Panc1 (cell line): ENCODE measurements around the gene COMMD1. TPM values are rescaled to one million over a fixed set of nuclear protein-coding genes. Genes with fewer than 3 reads are reported as not detected.

Experiments
- ATAC-seq: fragments of 200-7000 bp; cut with Tn5 transposase; 2 replicates; pipeline ENCODE4 v1.9.1; 2020; ENCODE audit warnings: mild to moderate bottlenecking, moderate library complexity
- BruUV-seq: library from RNA; stranded (reverse); fragments of 400-500 nt; replicated peaks from 2 replicates; lab custom pipeline; 2021; lab: Mats Ljungman, UMichigan
- CTCF ChIA-PET: fragments of 300-600 bp; sonication (Branson Sonifier 250); formaldehyde crosslinking; loops from one replicate; lab custom pipeline; 2022; ENCODE audit warnings: antibody characterized with exemption; lab: Charles Lee
- POLR2A ChIA-PET: fragments of 300-600 bp; sonication (Branson Sonifier 250); formaldehyde crosslinking; loops from one replicate; lab custom pipeline; 2022; ENCODE audit warnings: antibody characterized with exemption; lab: Charles Lee
- DNase-seq: peaks from one replicate; pipeline ENCODE4 v3.0.0-alpha.2; 2010; ENCODE audit warnings: low read depth, low spot score
- H3K27ac ChIP-seq: 2 replicates; pipeline ENCODE4 v1.5.1; 2011; ENCODE audit warnings: mild to moderate bottlenecking, low read length, inconsistent platforms
- H3K27me3 ChIP-seq: fragments of 200-500 bp; sonication (Bioruptor generic); 2 replicates; pipeline ENCODE4 v1.6.0; 2014; ENCODE audit warnings: low read length, inconsistent platforms; ENCODE audit not compliant: control insufficient read depth, insufficient read depth
- H3K36me3 ChIP-seq: fragments of 200-500 bp; sonication (Bioruptor generic); 2 replicates; pipeline ENCODE4 v1.5.1; 2014; ENCODE audit warnings: inconsistent platforms, mild to moderate bottlenecking, low read length, moderate library complexity; ENCODE audit not compliant: control insufficient read depth, insufficient read depth
- H3K4me1 ChIP-seq: 2 replicates; pipeline ENCODE4 v1.5.1; 2011; ENCODE audit warnings: inconsistent platforms, mild to moderate bottlenecking, low read length, moderate library complexity; ENCODE audit not compliant: control insufficient read depth, insufficient read depth
- H3K4me3 ChIP-seq, 2 experiments: 2 replicates each; pipeline ENCODE4 v1.5.1; 2011 to 2012; ENCODE audit warnings: low read depth in 2 of 2, low read length in 2 of 2, mild to moderate bottlenecking in 2 of 2, inconsistent platforms in 1 of 2, moderate library complexity in 1 of 2
- H3K9me3 ChIP-seq: fragments of 200-500 bp; sonication (Bioruptor generic); 2 replicates; pipeline ENCODE4 v1.5.1; 2014; ENCODE audit warnings: low read depth, mild to moderate bottlenecking, inconsistent platforms, low read length, moderate library complexity; ENCODE audit not compliant: control insufficient read depth, insufficient read depth
- POLR2AphosphoS5 ChIP-seq: IDR thresholded peaks from 2 replicates; pipeline ENCODE4 v1.6.1; 2012; ENCODE audit warnings: mild to moderate bottlenecking, low read depth, low read length, moderate library complexity
- SIN3A ChIP-seq: IDR thresholded peaks from 2 replicates; pipeline ENCODE4 v1.6.1; 2012; ENCODE audit warnings: low read depth, mild to moderate bottlenecking, low read length, moderate library complexity, borderline replicate concordance; ENCODE audit not compliant: insufficient read depth
- TCF7L2 ChIP-seq: IDR thresholded peaks from 2 replicates; pipeline ENCODE4 v1.6.1; 2011; ENCODE audit warnings: mild to moderate bottlenecking, low read depth, low read length, inconsistent platforms
- in situ Hi-C: cut with HindIII; loops from 2 replicates; pipeline ENCODE4 v1.10.0; 2016; ENCODE audit warnings: low sequenced_read_pairs, low pct_unique_long_range_greater_than_20kb
- intact Hi-C: fragments of 100-400 bp; cut with micrococcal nuclease; formaldehyde crosslinking; loops from one replicate; pipeline ENCODE4 v1.10.0; 2022; ENCODE audit not compliant: unreplicated experiment
- total RNA-seq: library from RNA; stranded (reverse); gene quantifications from one replicate; pipeline ENCODE4 v1.2.1, GENCODE V29; 2021; ENCODE audit not compliant: unreplicated experiment
- TF ChIP-seq, protein P1 (sequence below), 2 experiments: IDR thresholded peaks; 2 replicates each; pipeline ENCODE4 v1.6.1; 2011 to 2012; ENCODE audit warnings: low read depth in 2 of 2, control low read depth in 1 of 2, low read length in 1 of 2, mild to moderate bottlenecking in 1 of 2, moderate library complexity in 1 of 2; ENCODE audit not compliant: insufficient read depth in 1 of 2
- TF ChIP-seq, protein P2 (sequence below): fragments of 450-650 bp; IDR thresholded peaks from 2 replicates; pipeline ENCODE4 v1.5.1; 2017; ENCODE audit warnings: mild to moderate bottlenecking

Gene COMMD1
- total RNA-seq, 1 experiment from 2014 or later, result 40.3 TPM

DNA sequence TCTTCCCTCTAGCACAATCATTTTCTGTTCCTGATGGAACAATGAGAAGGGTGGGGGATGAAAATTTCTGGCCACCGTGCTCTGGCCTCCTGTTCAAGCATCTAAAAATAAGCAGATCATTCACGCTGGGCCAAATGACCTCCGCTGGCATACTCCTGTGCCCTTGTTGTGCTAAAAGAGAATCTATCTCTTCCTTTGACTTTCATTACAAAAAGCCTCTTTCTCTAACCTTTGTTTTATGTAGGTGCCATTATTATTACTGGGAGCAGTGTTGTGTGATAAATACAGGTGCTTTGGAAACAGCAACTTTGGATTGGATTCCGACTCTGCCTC lies 245.8 kb downstream of the COMMD1 start:
- intact Hi-C loops (no loop called here), in situ Hi-C loops (no loop called here)
- TF ChIP-seq, protein P1, sequence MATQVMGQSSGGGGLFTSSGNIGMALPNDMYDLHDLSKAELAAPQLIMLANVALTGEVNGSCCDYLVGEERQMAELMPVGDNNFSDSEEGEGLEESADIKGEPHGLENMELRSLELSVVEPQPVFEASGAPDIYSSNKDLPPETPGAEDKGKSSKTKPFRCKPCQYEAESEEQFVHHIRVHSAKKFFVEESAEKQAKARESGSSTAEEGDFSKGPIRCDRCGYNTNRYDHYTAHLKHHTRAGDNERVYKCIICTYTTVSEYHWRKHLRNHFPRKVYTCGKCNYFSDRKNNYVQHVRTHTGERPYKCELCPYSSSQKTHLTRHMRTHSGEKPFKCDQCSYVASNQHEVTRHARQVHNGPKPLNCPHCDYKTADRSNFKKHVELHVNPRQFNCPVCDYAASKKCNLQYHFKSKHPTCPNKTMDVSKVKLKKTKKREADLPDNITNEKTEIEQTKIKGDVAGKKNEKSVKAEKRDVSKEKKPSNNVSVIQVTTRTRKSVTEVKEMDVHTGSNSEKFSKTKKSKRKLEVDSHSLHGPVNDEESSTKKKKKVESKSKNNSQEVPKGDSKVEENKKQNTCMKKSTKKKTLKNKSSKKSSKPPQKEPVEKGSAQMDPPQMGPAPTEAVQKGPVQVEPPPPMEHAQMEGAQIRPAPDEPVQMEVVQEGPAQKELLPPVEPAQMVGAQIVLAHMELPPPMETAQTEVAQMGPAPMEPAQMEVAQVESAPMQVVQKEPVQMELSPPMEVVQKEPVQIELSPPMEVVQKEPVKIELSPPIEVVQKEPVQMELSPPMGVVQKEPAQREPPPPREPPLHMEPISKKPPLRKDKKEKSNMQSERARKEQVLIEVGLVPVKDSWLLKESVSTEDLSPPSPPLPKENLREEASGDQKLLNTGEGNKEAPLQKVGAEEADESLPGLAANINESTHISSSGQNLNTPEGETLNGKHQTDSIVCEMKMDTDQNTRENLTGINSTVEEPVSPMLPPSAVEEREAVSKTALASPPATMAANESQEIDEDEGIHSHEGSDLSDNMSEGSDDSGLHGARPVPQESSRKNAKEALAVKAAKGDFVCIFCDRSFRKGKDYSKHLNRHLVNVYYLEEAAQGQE (IDR thresholded peaks at IDR 0.05; ENCODE audit: insufficient read depth in 1 of 2, low read depth in 2 of 2, low read length in 1 of 2), result no peak
- no peak for TF ChIP-seq POLR2AphosphoS5
- no peak for TF ChIP-seq TCF7L2
- TF ChIP-seq, protein P2, sequence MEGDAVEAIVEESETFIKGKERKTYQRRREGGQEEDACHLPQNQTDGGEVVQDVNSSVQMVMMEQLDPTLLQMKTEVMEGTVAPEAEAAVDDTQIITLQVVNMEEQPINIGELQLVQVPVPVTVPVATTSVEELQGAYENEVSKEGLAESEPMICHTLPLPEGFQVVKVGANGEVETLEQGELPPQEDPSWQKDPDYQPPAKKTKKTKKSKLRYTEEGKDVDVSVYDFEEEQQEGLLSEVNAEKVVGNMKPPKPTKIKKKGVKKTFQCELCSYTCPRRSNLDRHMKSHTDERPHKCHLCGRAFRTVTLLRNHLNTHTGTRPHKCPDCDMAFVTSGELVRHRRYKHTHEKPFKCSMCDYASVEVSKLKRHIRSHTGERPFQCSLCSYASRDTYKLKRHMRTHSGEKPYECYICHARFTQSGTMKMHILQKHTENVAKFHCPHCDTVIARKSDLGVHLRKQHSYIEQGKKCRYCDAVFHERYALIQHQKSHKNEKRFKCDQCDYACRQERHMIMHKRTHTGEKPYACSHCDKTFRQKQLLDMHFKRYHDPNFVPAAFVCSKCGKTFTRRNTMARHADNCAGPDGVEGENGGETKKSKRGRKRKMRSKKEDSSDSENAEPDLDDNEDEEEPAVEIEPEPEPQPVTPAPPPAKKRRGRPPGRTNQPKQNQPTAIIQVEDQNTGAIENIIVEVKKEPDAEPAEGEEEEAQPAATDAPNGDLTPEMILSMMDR, result no peak
- TF ChIP-seq SIN3A, result no peak
- DNase-seq, result no peak
- BruUV-seq, result no TSS peak
- CTCF ChIA-PET, result no interaction called here
- no peak overlapping the region for H3K4me3 ChIP-seq
- H3K9me3 ChIP-seq, result no peaks in the 10 kb centered on the region
- no peaks in the 10 kb centered on the region for H3K36me3 ChIP-seq
- H3K27me3 ChIP-seq, result no peaks in the 10 kb centered on the region
- no peak for ATAC-seq
- H3K27ac ChIP-seq, result no peak overlapping the region
- POLR2A ChIA-PET, result no interaction called here
- H3K4me1 ChIP-seq, result no peaks in the 10 kb centered on the region

DNA sequence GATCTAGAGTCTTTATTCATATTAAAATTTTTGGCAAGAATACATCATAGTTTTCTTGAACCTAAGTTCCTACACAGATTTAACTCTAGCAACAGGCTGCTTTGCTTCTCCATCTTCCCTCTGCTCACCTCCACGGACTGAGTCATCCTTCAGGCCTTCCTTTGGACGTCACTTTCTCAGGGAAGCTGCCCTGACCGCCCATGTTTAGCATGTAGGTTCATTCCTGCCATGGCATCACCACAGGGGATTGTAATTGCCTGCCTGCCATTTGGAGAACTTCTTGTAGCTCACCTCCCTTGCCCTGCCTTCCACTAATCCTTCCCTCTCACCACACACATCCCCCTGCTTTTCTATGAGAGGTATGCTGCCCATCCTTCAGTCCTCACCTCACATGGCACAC lies 246.5 kb downstream of the COMMD1 start:
- no TSS peak for BruUV-seq
- Histone ChIP-seq H3K4me1 (no peaks in the 10 kb centered on the region), H3K9me3 (no peaks in the 10 kb centered on the region), H3K36me3 (no peaks in the 10 kb centered on the region), H3K27ac (no peak overlapping the region), H3K27me3 (no peaks in the 10 kb centered on the region), H3K4me3 (no peak overlapping the region)
- TF ChIP-seq TCF7L2 (no peak), POLR2AphosphoS5 (no peak), SIN3A (no peak)
- TF ChIP-seq, protein P2, result no peak
- TF ChIP-seq, protein P1 (IDR thresholded peaks at IDR 0.05; ENCODE audit: insufficient read depth in 1 of 2, low read depth in 2 of 2, low read length in 1 of 2), result no peak
- CTCF ChIA-PET, result no interaction called here
- in situ Hi-C loops, result no loop called here
- ATAC-seq (no peak), DNase-seq (no peak)
- POLR2A ChIA-PET, result no interaction called here
- intact Hi-C loops, result no loop called here
